ENCODE data around the gene CACNA2D3.

CACNA2D3 gene

GRCh38 chr3:54547051-54547450 lies 424.7 kb downstream of the CACNA2D3 start:
- no peak for DNase-seq

- no peak for DNase-seq
Observed at GRCh38 chr3:54547846-54548245, 425.5 kb downstream of the CACNA2D3 start.

GRCh38 chr3:54549607-54550220 lies 427.4 kb downstream of the CACNA2D3 start:
- no peak for DNase-seq

GRCh38 chr3:54550221-54550977 lies 428.0 kb downstream of the CACNA2D3 start:
- DNase-seq, result no peak

GRCh38 chr3:54556630-54557029 lies 434.3 kb downstream of the CACNA2D3 start:
- no peak for DNase-seq

GRCh38 chr3:54557538-54558428 lies 435.4 kb downstream of the CACNA2D3 start:
- no peak for DNase-seq

GRCh38 chr3:54563501-54564200 lies 441.3 kb downstream of the CACNA2D3 start:
- DNase-seq, result no peak

GRCh38 chr3:54564374-54564925 lies 442.1 kb downstream of the CACNA2D3 start:
- no peak for DNase-seq

- no peak for DNase-seq
Observed at GRCh38 chr3:54565956-54566355, 443.6 kb downstream of the CACNA2D3 start.

GRCh38 chr3:54567949-54568348 lies 445.6 kb downstream of the CACNA2D3 start:
- no peak for DNase-seq

- no peak for DNase-seq
Observed at GRCh38 chr3:54570008-54570407, 447.7 kb downstream of the CACNA2D3 start.

GRCh38 chr3:54572197-54572895 lies 450.0 kb downstream of the CACNA2D3 start:
- DNase-seq, result no peak

GRCh38 chr3:54573858-54574257 lies 451.5 kb downstream of the CACNA2D3 start:
- no peak for DNase-seq

GRCh38 chr3:54574906-54575617 lies 452.7 kb downstream of the CACNA2D3 start:
- DNase-seq, result no peak

- no peak for DNase-seq
Observed at GRCh38 chr3:54575618-54575960, 453.2 kb downstream of the CACNA2D3 start.

GRCh38 chr3:54577313-54577712 lies 455.0 kb downstream of the CACNA2D3 start:
- DNase-seq, result no peak

GRCh38 chr3:54578417-54578816 lies 456.1 kb downstream of the CACNA2D3 start:
- DNase-seq, result no peak

GRCh38 chr3:54580453-54580852 lies 458.1 kb downstream of the CACNA2D3 start:
- DNase-seq, result no peak

GRCh38 chr3:54582424-54582823 lies 460.1 kb downstream of the CACNA2D3 start:
- DNase-seq, result no peak

- DNase-seq, result no peak
Observed at GRCh38 chr3:54591157-54591556, 468.8 kb downstream of the CACNA2D3 start.

- no peak for DNase-seq
Observed at GRCh38 chr3:54593653-54594052, 471.3 kb downstream of the CACNA2D3 start.
